ENCODE measurements around the gene WTAP. TPM values are rescaled to one million over a fixed set of nuclear protein-coding genes. Genes with fewer than 3 reads are reported as not detected.
"Not testable (repeated sequence)": the region's sequence is repeated elsewhere in the genome, so short reads cannot be mapped to it uniquely, and the experiment has no call there.

Gene WTAP
- total RNA-seq, 1 donor from 2014 or later = 75.4 TPM

DNA sequence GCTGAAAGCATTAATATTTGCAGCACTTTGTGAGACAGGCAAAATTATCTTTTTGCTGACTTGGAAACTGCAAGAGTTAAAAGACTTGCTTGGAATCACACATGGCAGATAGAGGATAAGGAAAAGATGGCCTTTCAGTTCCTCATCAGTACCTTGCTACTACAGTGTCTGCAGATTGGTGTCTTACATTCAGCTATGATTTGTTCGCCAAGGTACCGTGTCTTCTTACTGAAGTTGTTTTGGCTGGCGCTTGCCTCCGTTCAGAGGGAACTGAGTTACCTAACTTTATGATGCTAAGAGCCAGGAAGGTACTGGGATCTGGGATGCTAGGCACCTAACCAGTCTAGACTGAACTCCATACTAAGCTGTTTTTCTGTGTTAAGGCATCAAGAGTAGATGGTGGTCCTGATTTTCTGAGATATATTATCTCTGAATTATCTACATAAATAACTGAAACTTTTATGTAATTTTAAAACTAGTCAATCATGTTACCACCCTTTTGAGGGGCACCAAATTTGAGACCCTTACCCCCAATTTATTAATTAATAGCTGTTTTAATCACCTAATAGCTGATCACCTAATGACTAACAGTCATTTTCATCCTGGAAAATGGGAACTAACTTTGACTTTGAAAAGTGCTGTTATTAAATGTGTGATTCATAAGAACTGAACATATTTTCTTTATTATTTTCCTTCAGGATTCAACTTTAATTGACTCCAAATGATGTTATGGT, 2.5 kb downstream of the WTAP start:
- DNase-seq (ENCODE audit: low spot score) = no peak

DNA sequence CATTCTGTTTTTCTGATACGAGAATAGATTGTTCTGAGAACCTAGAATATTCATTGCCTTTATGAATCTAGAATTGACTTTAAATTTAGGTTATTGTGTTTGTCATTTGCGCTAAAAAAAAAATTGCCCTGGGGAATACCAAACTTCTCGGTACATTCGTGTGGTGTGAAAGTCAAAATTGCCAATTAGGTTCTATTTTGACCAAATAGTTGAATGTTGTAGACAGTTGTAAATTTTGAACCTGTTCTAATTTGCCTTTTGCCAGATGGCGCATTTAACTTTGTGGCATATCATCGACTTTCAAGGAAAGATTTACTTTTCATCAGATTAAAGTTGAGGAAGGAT, 3.0 kb downstream of the WTAP start:
- no peak for DNase-seq (ENCODE audit: low spot score)

- not testable (repeated sequence) for DNase-seq (ENCODE audit: low spot score)
These were observed 5.2 kb downstream of the WTAP start for GRCh38 chr6:159732550-159732949.

GRCh38 chr6:159733395-159733794, 6.1 kb downstream of the WTAP start:
- not testable (repeated sequence) for DNase-seq (ENCODE audit: low spot score)

DNA sequence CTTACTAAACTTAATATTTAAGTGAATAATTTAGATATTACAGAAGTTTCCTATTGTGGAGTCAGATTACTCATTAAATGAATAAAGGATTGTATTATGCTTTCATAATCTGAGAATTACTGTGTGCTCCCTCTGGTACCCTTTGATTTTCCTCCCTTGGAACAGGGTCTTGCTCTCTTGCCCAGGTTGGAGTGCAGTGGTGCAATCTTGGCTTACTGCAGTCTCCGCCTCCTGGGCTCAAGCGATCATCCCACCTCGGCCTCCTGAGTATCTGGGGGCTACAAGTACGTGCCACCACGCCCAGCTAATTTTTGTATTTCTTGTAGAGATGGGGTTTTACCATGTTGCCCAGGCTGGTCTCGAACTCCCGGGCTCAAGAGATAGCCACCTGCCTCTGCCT, 9.6 kb downstream of the WTAP start:
- DNase-seq (ENCODE audit: low spot score) = no peak

- DNase-seq (ENCODE audit: low spot score) = no peak
These were observed 12.0 kb downstream of the WTAP start for GRCh38 chr6:159739341-159739740.

GRCh38 chr6:159742165-159742564, 14.9 kb downstream of the WTAP start:
- no peak for DNase-seq (ENCODE audit: low spot score)

DNA sequence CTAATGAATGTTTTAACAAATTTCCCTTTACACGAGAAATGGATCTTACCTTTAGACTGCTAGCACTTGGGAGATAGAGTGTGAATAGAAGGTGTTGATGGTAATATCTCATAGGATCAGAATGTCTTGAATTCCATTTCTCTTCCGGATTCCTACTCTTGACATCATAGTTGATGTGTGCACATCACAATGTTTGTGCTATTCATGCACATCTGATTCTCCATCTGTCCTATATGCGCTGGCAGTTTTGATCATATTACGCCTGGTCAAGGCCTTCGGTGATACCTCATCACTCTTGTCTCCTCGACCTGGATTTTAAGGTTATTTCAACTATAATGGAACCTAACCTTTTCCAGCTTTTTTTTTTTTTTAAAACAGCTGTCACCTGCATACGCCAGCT, 17.8 kb downstream of the WTAP start:
- DNase-seq (ENCODE audit: low spot score) = no peak

GRCh38 chr6:159746759-159747158, 19.5 kb downstream of the WTAP start:
- DNase-seq (ENCODE audit: low spot score) = no peak

- not testable (repeated sequence) for DNase-seq (ENCODE audit: low spot score)
These were observed 20.8 kb downstream of the WTAP start for GRCh38 chr6:159748127-159748526.

DNA sequence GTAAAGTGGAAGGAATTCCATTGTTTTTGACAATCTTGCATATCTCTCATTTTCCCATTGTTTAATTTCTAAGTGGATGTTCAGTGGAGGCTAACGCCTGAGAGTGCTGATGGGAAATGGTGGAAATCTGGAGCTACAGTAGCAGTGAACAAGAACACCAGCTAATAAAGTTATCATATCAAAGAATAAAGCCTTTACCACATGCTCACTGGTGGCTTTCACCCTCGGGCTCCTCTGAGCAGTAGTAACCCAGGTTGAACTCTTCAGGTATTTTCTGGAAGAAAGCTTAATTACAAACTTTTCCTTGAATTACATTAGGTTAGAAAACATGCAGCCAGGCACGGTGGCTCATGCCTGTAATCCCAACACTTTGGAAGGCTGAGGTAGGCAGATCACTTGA, 24.1 kb downstream of the WTAP start:
- no peak for DNase-seq (ENCODE audit: low spot score)

DNA sequence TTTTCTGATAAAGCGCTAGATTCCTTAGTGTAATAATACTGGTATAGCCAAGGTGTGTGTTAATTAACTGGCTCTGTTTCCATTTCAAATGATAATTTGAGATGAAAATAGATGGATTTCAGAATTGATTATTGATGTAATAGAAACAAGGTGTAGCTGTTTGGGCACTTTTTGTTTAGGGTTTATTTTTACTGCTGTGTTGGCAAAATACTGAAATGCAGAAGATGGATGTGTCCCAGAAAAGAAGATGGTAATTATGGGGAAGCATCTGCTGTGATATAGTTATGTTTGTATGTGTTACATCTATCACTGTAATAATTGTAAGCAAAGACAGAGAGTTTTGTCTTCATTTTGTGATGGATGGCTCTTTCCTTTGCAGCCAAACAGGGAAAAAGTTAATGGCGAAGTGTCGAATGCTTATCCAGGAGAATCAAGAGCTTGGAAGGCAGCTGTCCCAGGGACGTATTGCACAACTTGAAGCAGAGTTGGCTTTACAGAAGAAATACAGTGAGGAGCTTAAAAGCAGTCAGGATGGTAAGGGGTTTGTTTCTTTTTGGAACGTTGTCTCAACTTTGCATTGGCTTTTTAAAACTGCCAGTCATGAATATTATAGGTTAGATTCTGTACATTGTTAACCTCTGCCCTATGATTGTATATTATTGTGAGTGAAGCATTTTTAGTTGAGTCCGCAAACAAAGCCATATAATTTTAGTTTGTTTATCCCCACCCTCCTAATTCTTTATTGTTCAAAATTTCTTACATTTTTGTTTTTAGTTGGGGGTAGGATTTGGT, 26.0 kb downstream of the WTAP start:
- DNase-seq (ENCODE audit: low spot score) = no peak

- DNase-seq (ENCODE audit: low spot score) = no peak
These were observed 27.1 kb downstream of the WTAP start for GRCh38 chr6:159754401-159754800.

- DNase-seq (ENCODE audit: low spot score) = no peak
These were observed 27.9 kb downstream of the WTAP start for GRCh38 chr6:159754959-159755914.

DNA sequence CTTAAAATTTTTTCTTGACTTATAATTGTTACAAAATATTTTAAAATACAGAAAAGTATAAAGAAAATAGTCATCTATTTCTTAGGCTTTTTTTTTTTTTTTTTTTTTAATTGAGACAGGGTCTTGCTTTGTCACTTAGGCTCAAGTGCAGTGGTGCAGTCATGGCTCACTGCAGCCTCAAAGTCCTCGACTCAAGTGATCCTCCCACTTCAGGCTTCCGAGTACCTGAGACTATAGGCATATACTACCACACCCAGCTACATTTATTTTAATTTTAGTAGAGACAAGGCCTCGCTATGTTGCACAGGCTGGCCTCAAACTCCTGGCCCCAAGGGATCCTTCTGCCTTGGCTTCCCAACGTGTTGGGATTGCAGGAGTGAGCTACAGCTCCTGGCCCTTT, 29.2 kb downstream of the WTAP start:
- DNase-seq (ENCODE audit: low spot score) = no peak

DNA sequence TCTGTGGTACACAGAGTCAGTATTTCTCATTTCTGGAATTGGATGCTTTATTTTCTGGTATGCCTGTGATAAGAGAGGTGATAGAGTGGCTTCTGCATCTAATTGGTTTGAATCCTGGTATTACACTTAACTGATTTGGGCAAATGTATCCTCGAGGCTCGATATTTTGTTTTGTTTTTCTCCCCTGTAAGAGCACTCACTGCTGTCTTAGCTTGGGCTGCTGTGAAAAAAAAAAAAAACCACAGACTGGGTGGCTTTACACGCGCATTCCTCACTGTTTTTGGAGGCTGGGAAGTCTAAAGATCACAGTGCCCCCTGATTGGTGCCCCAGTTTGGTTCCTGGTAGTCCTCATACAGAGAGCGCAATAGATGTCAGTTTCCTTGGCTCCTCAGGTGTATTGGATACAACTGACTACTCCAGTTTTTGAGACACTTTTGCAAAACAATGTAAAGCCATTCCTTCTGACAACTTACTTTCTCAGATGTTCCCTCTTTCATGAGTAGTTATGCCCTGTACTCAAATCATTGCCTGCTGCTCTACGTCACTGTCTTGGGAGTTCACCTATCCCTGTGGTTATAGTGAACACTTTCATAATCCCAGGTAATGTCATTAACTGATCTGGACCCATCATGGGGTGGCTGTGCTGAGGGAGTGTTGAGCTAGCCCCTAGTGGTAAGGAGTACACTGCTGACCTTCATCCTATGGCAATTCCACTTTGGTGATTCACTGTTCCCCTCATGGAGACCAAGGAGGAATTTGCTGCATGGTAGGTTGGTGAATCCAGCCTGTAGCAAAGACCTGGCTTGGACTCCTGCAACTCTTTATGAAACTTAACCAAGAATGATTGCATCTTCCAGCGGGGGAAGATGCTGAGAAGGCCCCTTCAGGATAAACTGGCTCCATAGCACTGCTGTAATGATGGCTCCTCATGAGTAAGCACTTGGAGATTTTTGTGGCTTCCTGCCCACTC, 31.0 kb downstream of the WTAP start:
- no peak for DNase-seq (ENCODE audit: low spot score)

DNA sequence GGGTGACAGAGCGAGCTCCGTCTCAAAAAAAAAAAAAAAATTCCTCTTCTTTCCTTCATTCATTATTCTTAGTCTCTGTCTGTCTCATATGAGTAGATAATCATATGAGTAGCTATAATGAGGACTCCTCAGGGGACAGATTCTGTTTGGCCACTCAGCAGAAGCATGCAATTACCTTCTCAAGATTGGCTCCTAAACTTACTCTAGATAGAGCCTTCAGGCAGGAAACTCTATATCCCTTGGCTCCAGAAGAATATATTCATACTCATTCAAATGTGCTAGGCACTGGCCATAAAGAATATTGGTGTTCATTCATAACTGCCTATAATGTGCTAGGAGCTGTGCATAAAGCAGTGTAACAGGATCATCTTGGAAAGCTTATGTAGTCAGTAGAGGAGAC, 32.3 kb downstream of the WTAP start:
- DNase-seq (ENCODE audit: low spot score) = no peak

DNA sequence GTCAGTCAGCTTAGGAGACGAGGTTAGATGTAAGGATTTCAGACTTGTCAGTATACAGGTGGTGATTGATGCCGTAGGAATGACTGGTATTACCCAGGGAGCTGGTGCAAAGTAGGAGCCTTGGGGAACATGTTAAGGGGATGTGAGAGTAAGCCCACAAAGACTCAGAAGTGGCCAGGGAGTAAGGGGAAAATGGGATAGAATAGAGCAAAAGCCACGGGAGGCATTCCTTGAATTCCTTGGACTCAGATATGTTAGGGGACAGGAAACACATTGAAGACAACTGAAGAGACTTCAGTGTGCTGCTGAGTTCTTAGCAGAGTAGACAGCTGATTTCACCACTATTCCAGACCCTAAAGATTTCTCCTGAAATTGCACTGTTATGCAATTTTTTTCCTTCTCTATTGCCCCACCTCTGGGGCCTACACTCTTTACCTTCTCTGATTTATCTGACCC, 33.3 kb downstream of the WTAP start:
- no peak for DNase-seq (ENCODE audit: low spot score)

DNA sequence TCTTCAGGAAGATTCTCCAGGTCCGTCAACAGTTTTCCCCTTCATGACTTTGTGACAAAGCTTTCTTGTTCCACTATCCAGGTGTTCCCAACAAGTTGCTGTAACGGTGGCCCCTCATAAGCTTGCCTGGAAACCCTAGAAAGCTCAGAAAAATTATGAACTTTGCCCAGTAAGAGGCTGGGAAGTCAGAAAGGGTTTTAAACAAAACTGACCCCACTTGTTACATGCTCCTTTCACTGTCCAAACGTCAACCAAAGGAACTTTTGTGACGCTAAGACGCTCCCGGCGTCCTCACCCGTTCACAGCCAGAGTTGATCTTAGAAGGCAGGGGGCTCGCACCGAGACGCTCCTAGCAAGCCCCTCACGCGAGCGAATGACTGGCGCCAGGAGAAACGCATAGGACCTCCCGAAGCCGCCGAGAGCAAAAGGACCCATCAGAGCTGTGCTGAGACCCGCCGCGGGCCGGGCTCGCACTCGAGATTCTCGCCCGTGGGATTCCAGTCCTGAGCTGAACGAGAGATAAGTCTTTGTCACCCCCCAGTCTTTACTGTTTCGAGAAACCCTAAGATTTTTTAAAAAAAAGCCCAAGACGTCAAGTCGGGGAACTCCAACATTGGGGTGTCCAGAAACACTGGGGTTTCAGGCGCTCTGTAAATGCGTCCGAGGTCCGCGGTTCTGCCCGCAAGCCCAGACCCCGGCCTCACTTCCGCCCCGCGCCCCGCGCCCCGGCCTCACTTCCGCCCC, 34.0 kb downstream of the WTAP start:
- DNase-seq (ENCODE audit: low spot score) = no peak
